HG03039 (cell line): ENCODE results near the gene LRP2.
"Not testable (repeated sequence)": the region's sequence is repeated elsewhere in the genome, so short reads cannot be mapped to it uniquely, and the experiment has no call there.

Experiments
- ATAC-seq: cut with Tn5 transposase; IDR thresholded peaks from one replicate; pipeline ENCODE4 v1.9.1; 2021; ENCODE audit warnings: mild to moderate bottlenecking, moderate library complexity; ENCODE audit not compliant: unreplicated experiment

Gene LRP2

GRCh38 chr2:169301596-169302335 is 60.6 kb downstream of the LRP2 start:
- no peak for ATAC-seq

- ATAC-seq = no peak
These were observed 61.5 kb downstream of the LRP2 start for GRCh38 chr2:169300636-169301530.

GRCh38 chr2:169298007-169298406 is 64.3 kb downstream of the LRP2 start:
- no peak for ATAC-seq

GRCh38 chr2:169294001-169294675 is 68.2 kb downstream of the LRP2 start:
- ATAC-seq = no peak

- ATAC-seq = no peak
These were observed 70.8 kb downstream of the LRP2 start for GRCh38 chr2:169291517-169291916.

- no peak for ATAC-seq
These were observed 71.9 kb downstream of the LRP2 start for GRCh38 chr2:169290433-169290832.

GRCh38 chr2:169287666-169288065 is 74.7 kb downstream of the LRP2 start:
- ATAC-seq = no peak

GRCh38 chr2:169286624-169287231 is 75.6 kb downstream of the LRP2 start:
- no peak for ATAC-seq

- no peak for ATAC-seq
These were observed 76.7 kb downstream of the LRP2 start for GRCh38 chr2:169285531-169286235.

- ATAC-seq = no peak
These were observed 81.8 kb downstream of the LRP2 start for GRCh38 chr2:169280502-169280901.

GRCh38 chr2:169275696-169276444 is 86.5 kb downstream of the LRP2 start:
- ATAC-seq = no peak

GRCh38 chr2:169272010-169272409 is 90.3 kb downstream of the LRP2 start:
- ATAC-seq = no peak

- ATAC-seq = not testable (repeated sequence)
These were observed 91.8 kb downstream of the LRP2 start for GRCh38 chr2:169270574-169270973.

GRCh38 chr2:169265591-169265990 is 96.7 kb downstream of the LRP2 start:
- no peak for ATAC-seq

- ATAC-seq = no peak
These were observed 101.3 kb downstream of the LRP2 start for GRCh38 chr2:169260846-169261642.

- no peak for ATAC-seq
These were observed 102.1 kb downstream of the LRP2 start for GRCh38 chr2:169260246-169260645.

- no peak for ATAC-seq
These were observed 102.9 kb downstream of the LRP2 start for GRCh38 chr2:169259402-169259801.

- no peak for ATAC-seq
These were observed 104.2 kb downstream of the LRP2 start for GRCh38 chr2:169258045-169258601.

- ATAC-seq = no peak
These were observed 107.6 kb downstream of the LRP2 start for GRCh38 chr2:169254774-169255173.
